ENCODE results near the gene AKAP6.

Gene AKAP6

GRCh38 chr14:32677129-32677780 lies 348.2 kb downstream of the AKAP6 start:
- Histone ChIP-seq H3K27ac (no peak overlapping the region), H3K36me3 (replicated peaks) (no peaks in the 10 kb centered on the region), H3K4me3 (ENCODE audit: low read depth, low read length) (no peak overlapping the region), H3K27me3 (replicated peaks) (no peaks in the 10 kb centered on the region)
- no peak for TF ChIP-seq CTCF (IDR thresholded peaks at IDR 0.05; ENCODE audit: low read depth, low read length, missing control alignments)
- DNase-seq, result no peak
- in situ Hi-C loops (cut with HindIII; ENCODE audit: low pct_ligation_motif_present, low sequenced_read_pairs), result no loop called here

GRCh38 chr14:32678088-32678487 lies 349.0 kb downstream of the AKAP6 start:
- no peaks in the 10 kb centered on the region for H3K36me3 ChIP-seq (replicated peaks)
- H3K27me3 ChIP-seq (replicated peaks), result no peaks in the 10 kb centered on the region
- TF ChIP-seq CTCF (IDR thresholded peaks at IDR 0.05; ENCODE audit: low read depth, low read length, missing control alignments), result no peak
- no peak overlapping the region for H3K27ac ChIP-seq
- no peak overlapping the region for H3K4me3 ChIP-seq (ENCODE audit: low read depth, low read length)
- no peak for DNase-seq
- in situ Hi-C loops (cut with HindIII; ENCODE audit: low pct_ligation_motif_present, low sequenced_read_pairs), result no loop called here

DNA sequence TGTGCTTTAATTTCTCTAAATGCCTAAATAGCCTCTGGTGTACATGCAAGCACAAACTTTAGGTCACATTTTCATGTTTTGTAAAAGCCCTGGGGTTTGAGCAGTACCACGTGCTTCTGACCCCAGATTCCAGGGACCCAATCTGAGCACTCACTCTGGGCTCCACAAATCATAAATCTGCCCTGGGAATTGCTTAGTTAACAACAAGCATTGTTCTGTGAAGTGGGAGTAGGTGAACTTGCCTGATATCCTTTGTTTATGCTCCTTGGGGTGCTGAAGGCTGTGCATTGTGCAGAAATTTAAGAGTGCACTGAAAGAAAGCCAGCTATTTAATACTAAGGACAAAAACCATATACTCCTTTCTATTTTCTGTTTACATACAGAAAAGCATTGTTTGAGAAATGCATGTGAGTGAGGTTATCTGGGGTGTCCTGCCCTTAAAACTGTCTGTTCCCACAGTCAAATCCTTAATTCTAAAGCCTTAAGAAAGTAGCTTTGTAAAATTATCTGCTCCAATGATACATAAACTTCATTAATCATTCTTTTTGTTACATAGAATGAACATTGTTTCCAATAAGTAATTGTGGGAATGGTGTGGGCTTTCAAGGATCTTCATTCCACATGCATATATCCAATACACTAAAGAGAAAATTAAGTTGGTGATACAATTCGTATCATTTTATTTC lies 351.0 kb downstream of the AKAP6 start:
- in situ Hi-C loops (cut with HindIII; ENCODE audit: low pct_ligation_motif_present, low sequenced_read_pairs), result no loop called here
- TF ChIP-seq CTCF (IDR thresholded peaks at IDR 0.05; ENCODE audit: low read depth, low read length, missing control alignments), result no peak

GRCh38 chr14:32681598-32681997 lies 352.5 kb downstream of the AKAP6 start:
- Histone ChIP-seq H3K27ac (no peak overlapping the region), H3K27me3 (replicated peaks) (no peaks in the 10 kb centered on the region), H3K4me3 (ENCODE audit: low read depth, low read length) (no peak overlapping the region), H3K36me3 (replicated peaks) (no peaks in the 10 kb centered on the region)
- DNase-seq, result no peak
- in situ Hi-C loops (cut with HindIII; ENCODE audit: low pct_ligation_motif_present, low sequenced_read_pairs), result no loop called here
- TF ChIP-seq CTCF (IDR thresholded peaks at IDR 0.05; ENCODE audit: low read depth, low read length, missing control alignments), result no peak

More for the DNA sequence above, 351.0 kb downstream of the AKAP6 start:
- H3K27me3 ChIP-seq (replicated peaks), result no peaks in the 10 kb centered on the region
- DNase-seq, result no peak
- H3K4me3 ChIP-seq (ENCODE audit: low read depth, low read length), result no peak overlapping the region
- no peak overlapping the region for H3K27ac ChIP-seq
- no peaks in the 10 kb centered on the region for H3K36me3 ChIP-seq (replicated peaks)

DNA sequence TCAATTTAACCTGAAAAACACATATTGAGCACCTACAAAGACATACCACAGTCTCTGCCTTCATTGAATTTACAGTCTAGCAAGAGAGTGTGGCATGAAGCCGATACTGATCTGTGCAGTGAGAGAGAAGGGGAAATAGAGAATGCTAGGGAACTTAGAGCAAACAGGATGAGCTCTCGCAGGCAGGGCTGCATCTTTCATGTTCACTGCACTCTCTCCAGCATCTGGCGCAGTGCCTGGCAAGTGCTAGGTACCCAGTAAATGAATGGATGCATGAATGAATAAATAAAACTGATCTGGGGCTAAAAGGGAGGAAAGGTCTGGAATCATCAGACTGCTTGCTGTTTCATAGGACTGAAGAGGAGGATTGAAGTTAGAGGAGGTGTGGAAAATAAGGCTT lies 353.1 kb downstream of the AKAP6 start:
- no peaks in the 10 kb centered on the region for H3K36me3 ChIP-seq (replicated peaks)
- in situ Hi-C loops (cut with HindIII; ENCODE audit: low pct_ligation_motif_present, low sequenced_read_pairs), result no loop called here
- no peak for TF ChIP-seq CTCF (IDR thresholded peaks at IDR 0.05; ENCODE audit: low read depth, low read length, missing control alignments)
- no peak for DNase-seq
- no peak overlapping the region for H3K4me3 ChIP-seq (ENCODE audit: low read depth, low read length)
- H3K27ac ChIP-seq, result no peak overlapping the region
- no peaks in the 10 kb centered on the region for H3K27me3 ChIP-seq (replicated peaks)
